Fibroblast of the aortic adventitia (primary cell): ENCODE results near the gene CPEB1. TPM values are rescaled to one million over a fixed set of nuclear protein-coding genes. Genes with fewer than 3 reads are reported as not detected.

Source experiments
- DNase-seq: peaks from one replicate; pipeline ENCODE4 v3.0.0-alpha.2; 2010; ENCODE audit warnings: low read depth
- H3K4me3 ChIP-seq: 2 replicates; pipeline ENCODE4 v1.5.1; 2011; ENCODE audit warnings: low read depth, mild to moderate bottlenecking, control low read depth, low read length, moderate library complexity
- CTCF ChIP-seq: IDR thresholded peaks from 2 replicates; pipeline ENCODE4 v1.5.1; 2011; ENCODE audit warnings: mild to moderate bottlenecking, low read length, control low read depth, inconsistent platforms; ENCODE audit not compliant: insufficient read depth
- total RNA-seq: library from RNA; depleted of rRNA; stranded (reverse); fragments of >200 nt; gene quantifications from 2 replicates; pipeline ENCODE4 v1.2.3, GENCODE V29; 2012; ENCODE audit warnings: low replicate concordance

The CPEB1 gene
- total RNA-seq, 1 donor: 40.9 TPM

- no peak for TF ChIP-seq CTCF
- no peak for DNase-seq
- no peak overlapping the region for H3K4me3 ChIP-seq
These were observed 32.5 kb upstream of the CPEB1 start for GRCh38 chr15:82679626-82680199.

GRCh38 chr15:82677720-82678323 lies 30.7 kb upstream of the CPEB1 start:
- no peak overlapping the region for H3K4me3 ChIP-seq
- no peak for TF ChIP-seq CTCF
- no peak for DNase-seq

- DNase-seq: no peak
- no peak for TF ChIP-seq CTCF
- no peak overlapping the region for H3K4me3 ChIP-seq
These were observed 27.7 kb upstream of the CPEB1 start for GRCh38 chr15:82674873-82675272.

- H3K4me3 ChIP-seq: no peak overlapping the region
- no peak for DNase-seq
- no peak for TF ChIP-seq CTCF
These were observed 23.5 kb upstream of the CPEB1 start for GRCh38 chr15:82670699-82671098.

- TF ChIP-seq CTCF: no peak
- no peak for DNase-seq
- no peak overlapping the region for H3K4me3 ChIP-seq
These were observed 19.4 kb upstream of the CPEB1 start for GRCh38 chr15:82666606-82667005.

GRCh38 chr15:82664021-82664420 lies 16.9 kb upstream of the CPEB1 start:
- DNase-seq: no peak
- no peak overlapping the region for H3K4me3 ChIP-seq
- TF ChIP-seq CTCF: no peak

- TF ChIP-seq CTCF: no peak
- H3K4me3 ChIP-seq: no peak overlapping the region
- DNase-seq: peak; percentile 53
These were observed 16.0 kb upstream of the CPEB1 start for GRCh38 chr15:82663186-82663600.
